ENCODE data around the gene DIS3L2. TPM values are rescaled to one million over a fixed set of nuclear protein-coding genes. Genes with fewer than 3 reads are reported as not detected.

DIS3L2 gene
- total RNA-seq, 1 donor from 2014 or later, result 11.8 TPM

DNA sequence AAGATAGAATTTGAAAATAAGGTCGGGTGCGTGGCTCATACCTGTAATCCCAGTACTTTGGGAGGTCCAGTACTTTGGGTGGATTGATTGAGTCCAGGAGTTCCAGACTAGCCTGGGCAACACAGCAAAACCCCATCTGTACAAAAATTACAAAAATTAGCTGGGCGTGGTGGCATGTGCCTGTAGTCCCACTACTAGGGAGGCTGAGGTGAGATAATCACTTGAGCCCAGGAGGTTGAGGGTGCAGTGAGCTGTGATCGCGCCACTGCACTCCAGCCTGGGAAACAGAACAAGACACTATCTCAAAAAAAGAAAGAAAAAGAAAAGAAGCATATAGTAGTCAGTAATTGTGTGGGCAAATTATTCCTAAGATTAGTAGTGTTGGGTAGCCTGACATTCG lies 222.8 kb downstream of the DIS3L2 start:
- no peak for FAIRE-seq

DNA sequence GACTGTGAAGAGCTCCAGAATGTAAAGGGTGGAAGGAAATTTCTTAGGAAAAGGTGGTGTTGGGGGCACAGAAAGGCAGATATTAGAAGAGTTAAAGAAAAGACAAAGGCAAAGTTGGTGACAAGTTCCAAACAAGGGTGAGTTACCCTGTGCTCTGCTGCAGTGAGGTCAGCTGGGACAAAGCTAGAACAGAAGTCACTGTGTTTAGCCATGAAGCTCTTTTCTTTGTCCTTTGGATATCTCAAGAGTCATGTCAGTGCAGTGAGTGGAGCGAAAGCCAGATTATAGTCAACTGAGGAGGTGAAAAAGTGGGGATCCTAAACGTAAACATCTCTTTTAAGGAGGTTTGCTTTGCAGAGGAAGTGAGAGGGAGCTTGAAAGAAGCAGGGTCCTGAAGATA lies 229.3 kb downstream of the DIS3L2 start:
- no peak for DNase-seq (ENCODE audit: low read depth)
- H3K27me3 ChIP-seq (ENCODE audit: control insufficient read depth, insufficient read depth, low read length), result no peaks in the 10 kb centered on the region
- TF ChIP-seq, protein P1, sequence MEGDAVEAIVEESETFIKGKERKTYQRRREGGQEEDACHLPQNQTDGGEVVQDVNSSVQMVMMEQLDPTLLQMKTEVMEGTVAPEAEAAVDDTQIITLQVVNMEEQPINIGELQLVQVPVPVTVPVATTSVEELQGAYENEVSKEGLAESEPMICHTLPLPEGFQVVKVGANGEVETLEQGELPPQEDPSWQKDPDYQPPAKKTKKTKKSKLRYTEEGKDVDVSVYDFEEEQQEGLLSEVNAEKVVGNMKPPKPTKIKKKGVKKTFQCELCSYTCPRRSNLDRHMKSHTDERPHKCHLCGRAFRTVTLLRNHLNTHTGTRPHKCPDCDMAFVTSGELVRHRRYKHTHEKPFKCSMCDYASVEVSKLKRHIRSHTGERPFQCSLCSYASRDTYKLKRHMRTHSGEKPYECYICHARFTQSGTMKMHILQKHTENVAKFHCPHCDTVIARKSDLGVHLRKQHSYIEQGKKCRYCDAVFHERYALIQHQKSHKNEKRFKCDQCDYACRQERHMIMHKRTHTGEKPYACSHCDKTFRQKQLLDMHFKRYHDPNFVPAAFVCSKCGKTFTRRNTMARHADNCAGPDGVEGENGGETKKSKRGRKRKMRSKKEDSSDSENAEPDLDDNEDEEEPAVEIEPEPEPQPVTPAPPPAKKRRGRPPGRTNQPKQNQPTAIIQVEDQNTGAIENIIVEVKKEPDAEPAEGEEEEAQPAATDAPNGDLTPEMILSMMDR (IDR thresholded peaks at IDR 0.05; ENCODE audit: insufficient read depth, low read length, severe bottlenecking), result no peak
- H3K4me3 ChIP-seq (ENCODE audit: low read depth, low read length), result no peak overlapping the region
- FAIRE-seq, result peak; percentile 79
- H3K36me3 ChIP-seq (ENCODE audit: control insufficient read depth, insufficient read depth, low read length), result no peaks in the 10 kb centered on the region

More for the DNA sequence above, 222.8 kb downstream of the DIS3L2 start:
- Histone ChIP-seq H3K27me3 (ENCODE audit: control insufficient read depth, insufficient read depth, low read length) (no peaks in the 10 kb centered on the region), H3K36me3 (ENCODE audit: control insufficient read depth, insufficient read depth, low read length) (no peaks in the 10 kb centered on the region), H3K4me3 (ENCODE audit: low read depth, low read length) (no peak overlapping the region)
- no peak for DNase-seq (ENCODE audit: low read depth)
- TF ChIP-seq, protein P1 (IDR thresholded peaks at IDR 0.05; ENCODE audit: insufficient read depth, low read length, severe bottlenecking), result no peak

DNA sequence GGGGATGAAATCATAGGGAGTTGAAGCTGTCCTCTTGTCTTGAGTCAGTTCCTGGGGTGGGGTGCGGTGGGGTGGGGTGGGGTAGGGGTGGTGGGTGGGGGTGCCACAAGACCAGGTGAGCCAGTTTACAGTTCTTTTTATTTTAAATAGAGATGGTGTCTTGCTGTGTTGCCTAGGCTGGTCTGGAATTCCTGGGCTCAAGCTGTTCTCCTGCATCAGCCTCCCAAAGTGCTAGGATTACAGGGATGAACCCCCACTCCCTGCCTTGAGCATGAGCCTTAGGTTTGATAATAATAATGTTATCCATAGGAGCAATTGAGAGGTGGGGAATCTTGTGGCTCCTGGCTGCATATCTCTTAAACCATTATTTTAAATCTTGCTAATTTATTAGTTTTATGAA lies 234.0 kb downstream of the DIS3L2 start:
- Histone ChIP-seq H3K36me3 (ENCODE audit: control insufficient read depth, insufficient read depth, low read length) (no peaks in the 10 kb centered on the region), H3K4me3 (ENCODE audit: low read depth, low read length) (no peak overlapping the region), H3K27me3 (ENCODE audit: control insufficient read depth, insufficient read depth, low read length) (no peaks in the 10 kb centered on the region)
- TF ChIP-seq, protein P1 (IDR thresholded peaks at IDR 0.05; ENCODE audit: insufficient read depth, low read length, severe bottlenecking), result no peak
- no peak for DNase-seq (ENCODE audit: low read depth)
- FAIRE-seq, result no peak

DNA sequence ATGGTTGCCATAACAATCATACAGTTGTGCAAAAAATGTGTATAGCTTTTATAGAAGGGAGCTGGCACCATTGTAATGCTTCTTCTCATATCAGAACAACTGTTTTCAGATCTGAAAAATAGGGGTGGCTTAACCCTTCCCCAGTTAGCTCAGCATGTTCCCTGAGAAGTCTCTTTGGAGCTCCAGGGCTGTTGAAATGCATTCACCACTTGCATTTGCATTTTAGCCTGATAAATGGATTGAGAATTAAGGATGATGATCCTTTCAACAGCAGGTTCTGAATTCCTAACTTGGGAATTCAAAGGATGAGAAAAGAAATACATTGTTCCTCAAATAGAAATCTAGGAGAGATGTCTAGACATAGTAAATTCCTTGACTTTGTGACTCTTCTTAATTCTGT lies 235.3 kb downstream of the DIS3L2 start:
- DNase-seq (ENCODE audit: low read depth), result no peak
- no peak for FAIRE-seq
- H3K27me3 ChIP-seq (ENCODE audit: control insufficient read depth, insufficient read depth, low read length), result no peaks in the 10 kb centered on the region
- H3K36me3 ChIP-seq (ENCODE audit: control insufficient read depth, insufficient read depth, low read length), result no peaks in the 10 kb centered on the region
- TF ChIP-seq, protein P1 (IDR thresholded peaks at IDR 0.05; ENCODE audit: insufficient read depth, low read length, severe bottlenecking), result no peak
- H3K4me3 ChIP-seq (ENCODE audit: low read depth, low read length), result no peak overlapping the region

DNA sequence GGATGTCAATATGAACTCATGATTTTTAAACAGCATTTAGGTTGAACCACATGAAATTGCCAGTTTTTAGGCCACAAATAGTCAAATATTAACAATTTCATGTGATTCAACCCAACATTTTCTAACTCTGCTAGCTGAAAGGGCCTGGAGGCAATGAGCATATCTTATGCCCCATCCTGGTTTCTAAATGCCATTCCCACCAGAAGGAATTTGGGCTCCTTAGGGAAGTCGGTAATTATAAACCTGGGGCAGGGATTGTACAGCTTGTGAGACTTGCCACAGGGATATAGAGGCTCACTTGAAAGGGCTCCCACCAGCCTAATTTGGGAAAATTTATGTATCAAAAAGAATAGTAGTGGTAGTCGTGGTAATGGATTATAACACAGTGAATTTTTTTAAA lies 238.7 kb downstream of the DIS3L2 start:
- H3K36me3 ChIP-seq (ENCODE audit: control insufficient read depth, insufficient read depth, low read length), result no peaks in the 10 kb centered on the region
- FAIRE-seq (no peak), DNase-seq (ENCODE audit: low read depth) (no peak)
- H3K27me3 ChIP-seq (ENCODE audit: control insufficient read depth, insufficient read depth, low read length), result no peaks in the 10 kb centered on the region
- TF ChIP-seq, protein P1 (IDR thresholded peaks at IDR 0.05; ENCODE audit: insufficient read depth, low read length, severe bottlenecking), result no peak
- no peak overlapping the region for H3K4me3 ChIP-seq (ENCODE audit: low read depth, low read length)

DNA sequence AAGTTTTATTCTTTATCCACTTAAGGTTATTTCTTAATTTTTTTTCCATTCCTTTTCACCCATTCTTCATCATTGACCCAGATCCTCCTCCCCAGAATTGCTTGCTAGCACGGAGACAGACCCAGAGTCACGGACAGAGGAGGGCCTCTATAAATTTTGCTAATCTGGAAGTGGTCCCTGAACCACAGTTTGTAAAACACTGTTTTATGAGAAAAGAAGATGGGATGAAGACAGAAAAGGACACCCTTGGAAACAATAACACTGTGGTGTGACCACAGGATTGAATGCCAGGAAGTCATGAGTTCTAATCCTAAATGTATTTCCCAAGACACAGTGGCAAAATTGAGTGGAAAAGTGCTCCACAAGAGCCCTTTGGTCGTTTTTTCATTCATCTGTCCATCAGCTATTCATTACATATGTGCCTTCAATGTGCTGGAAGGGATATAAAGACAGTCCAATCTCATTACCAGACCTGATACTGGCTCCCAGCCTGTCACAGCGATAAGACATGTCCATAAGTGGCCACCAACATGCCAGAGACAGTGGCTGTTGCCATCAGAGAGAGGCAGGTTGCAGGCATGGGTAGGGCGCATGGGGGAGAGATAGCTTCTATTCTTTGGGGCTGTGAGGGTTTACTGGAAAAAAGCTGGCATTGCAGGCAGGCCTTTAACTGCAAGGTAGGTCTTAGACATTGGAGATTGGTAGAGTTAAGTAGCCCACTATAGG lies 241.8 kb downstream of the DIS3L2 start:
- FAIRE-seq (no peak), DNase-seq (ENCODE audit: low read depth) (no peak)
- no peaks in the 10 kb centered on the region for H3K36me3 ChIP-seq (ENCODE audit: control insufficient read depth, insufficient read depth, low read length)
- TF ChIP-seq, protein P1 (IDR thresholded peaks at IDR 0.05; ENCODE audit: insufficient read depth, low read length, severe bottlenecking), result no peak
- no peaks in the 10 kb centered on the region for H3K27me3 ChIP-seq (ENCODE audit: control insufficient read depth, insufficient read depth, low read length)
- H3K4me3 ChIP-seq (ENCODE audit: low read depth, low read length), result no peak overlapping the region

Measured in bronchial epithelial cell (primary cell).